KOPT-K1 (cell line): Measurements from ENCODE around the gene GSKIP.

Experiments used
- H3K27ac ChIP-seq: fragments of 200-600 bp; sonication (generic); 2 replicates; pipeline ENCODE4 v1.5.1; 2016; ENCODE audit warnings: antibody characterized with exemption, mild to moderate bottlenecking, low read depth, low read length; ENCODE audit not compliant: poor library complexity, severe bottlenecking
- H3K36me3 ChIP-seq: fragments of 200-600 bp; sonication (generic); 2 replicates; pipeline ENCODE4 v1.5.1; 2017; ENCODE audit warnings: antibody characterized with exemption, mild to moderate bottlenecking, low read length, moderate library complexity; ENCODE audit not compliant: insufficient read depth
- H3K9me3 ChIP-seq: fragments of 200-600 bp; sonication (generic); 2 replicates; pipeline ENCODE4 v1.5.1; 2017; ENCODE audit warnings: antibody characterized with exemption, low read length, mild to moderate bottlenecking; ENCODE audit not compliant: insufficient read depth, poor library complexity, severe bottlenecking

The GSKIP gene

DNA sequence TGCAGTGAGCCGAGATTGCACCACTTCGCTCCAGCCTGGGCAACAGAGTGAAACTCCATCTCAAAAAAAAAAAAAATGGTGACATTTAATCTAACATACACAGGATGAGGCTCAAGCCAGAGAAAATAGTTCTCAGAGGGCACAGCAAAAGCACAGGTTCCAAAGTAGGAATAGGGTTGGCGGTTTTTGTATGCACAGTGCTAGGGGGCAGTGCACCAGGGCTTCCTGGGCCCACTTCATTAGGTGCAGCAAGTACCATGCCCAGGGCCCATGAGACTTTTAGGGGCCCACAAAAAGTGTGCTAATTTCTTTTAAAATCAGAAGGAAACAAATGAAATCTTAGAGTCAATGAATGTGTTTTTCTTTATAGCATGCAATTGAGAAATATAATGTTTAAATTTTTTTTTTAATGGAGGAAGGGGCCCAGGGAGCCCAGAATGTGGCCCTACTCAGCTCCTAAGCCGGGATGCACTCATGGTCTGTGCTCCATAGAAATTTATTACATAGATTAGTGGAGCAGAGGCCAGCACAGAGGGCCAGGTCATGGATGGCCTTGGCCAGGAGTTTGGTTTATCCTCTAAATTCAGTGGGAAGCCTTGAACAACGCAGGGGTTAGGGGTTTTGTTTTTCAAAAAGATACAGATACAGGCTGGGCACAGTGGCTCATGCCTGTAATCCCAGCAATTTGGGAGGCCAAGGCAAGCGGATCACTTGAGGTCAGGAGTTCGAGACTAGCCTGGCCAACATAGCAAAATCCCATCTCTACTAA is 30.9 kb downstream of the GSKIP start:
- Histone ChIP-seq H3K36me3 (no peaks in the 10 kb centered on the region), H3K27ac (no peak overlapping the region), H3K9me3 (no peaks in the 10 kb centered on the region)

DNA sequence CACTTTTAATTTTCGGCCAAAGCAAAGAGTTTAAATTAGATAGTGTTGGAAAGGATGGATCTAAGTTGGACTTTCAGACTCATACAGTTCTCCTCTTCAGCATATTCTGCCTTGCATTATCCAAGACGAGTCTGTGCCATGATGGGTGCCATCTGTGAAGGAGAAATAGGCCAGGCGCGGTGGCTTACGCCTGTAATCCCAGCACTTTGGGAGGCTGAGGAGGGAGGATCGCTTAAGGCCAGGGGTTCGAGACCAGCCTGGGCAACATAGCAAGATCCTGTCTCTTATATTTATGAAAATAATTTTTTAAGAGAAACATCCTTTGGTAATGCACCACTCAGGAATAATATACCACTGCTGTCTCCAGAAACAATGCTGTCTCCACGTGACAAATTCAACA is 35.1 kb downstream of the GSKIP start:
- H3K27ac ChIP-seq, result no peak overlapping the region
- H3K9me3 ChIP-seq, result no peaks in the 10 kb centered on the region
- H3K36me3 ChIP-seq, result no peaks in the 10 kb centered on the region

DNA sequence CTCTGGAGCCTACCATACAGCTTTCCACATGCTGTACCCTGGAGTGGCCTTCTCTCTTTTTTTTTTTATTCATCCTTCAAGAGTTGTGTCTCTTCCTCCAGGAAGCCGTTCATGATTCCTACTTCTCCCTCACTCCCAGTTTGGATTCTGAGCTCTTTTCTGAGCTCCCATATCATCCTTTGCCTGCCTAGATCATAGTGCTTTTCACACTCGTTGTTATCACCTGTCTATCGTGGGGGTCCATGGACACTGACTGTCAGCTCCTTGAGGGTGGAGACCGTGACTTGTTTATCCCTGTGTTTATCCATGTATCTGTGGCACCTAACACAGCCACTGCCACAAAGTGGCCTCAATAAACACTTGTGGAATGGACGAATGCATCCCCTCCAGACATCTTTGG is 35.6 kb downstream of the GSKIP start:
- no peak overlapping the region for H3K27ac ChIP-seq
- no peaks in the 10 kb centered on the region for H3K36me3 ChIP-seq
- H3K9me3 ChIP-seq, result no peaks in the 10 kb centered on the region

DNA sequence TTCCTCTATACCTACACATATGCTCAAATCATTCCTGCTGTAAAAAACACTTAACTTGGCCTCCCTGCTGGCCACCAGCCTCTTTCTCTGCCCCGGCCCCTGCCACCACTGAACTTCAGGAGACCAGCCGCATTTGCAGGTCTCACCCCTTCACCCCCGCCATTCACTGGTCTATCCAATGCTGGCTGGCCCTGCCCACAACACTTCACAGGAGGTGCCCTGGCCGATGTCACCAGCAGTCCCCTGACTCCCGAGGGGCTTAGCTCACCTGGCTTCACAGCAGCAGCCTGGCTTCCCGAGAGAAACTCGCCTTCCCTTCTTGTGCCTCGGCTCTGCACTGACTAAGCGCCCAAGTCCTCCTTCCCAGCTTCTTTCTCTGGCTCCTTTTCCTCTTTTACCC is 36.1 kb downstream of the GSKIP start:
- no peaks in the 10 kb centered on the region for H3K9me3 ChIP-seq
- no peak overlapping the region for H3K27ac ChIP-seq
- H3K36me3 ChIP-seq, result no peaks in the 10 kb centered on the region

DNA sequence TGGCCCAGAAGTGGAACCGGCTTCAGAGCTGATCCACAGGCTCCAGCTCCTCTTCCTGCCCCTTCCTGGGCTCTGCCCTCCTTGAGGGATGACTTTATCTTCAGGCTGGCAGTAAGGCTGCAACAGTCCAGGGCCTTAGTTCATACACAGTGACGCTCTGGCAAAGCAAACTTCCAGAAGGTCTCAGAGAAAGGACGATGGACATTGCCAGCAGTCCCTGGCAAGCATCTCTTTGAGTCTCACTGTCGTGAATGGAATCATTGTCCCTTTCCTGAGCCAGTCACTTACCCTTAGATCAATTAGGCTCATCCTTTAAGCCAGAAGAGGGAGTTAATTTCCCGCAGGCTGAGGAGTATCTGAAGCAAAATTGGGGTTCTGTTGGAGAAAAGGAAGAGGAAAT is 37.2 kb downstream of the GSKIP start:
- Histone ChIP-seq H3K27ac (no peak overlapping the region), H3K36me3 (no peaks in the 10 kb centered on the region)

DNA sequence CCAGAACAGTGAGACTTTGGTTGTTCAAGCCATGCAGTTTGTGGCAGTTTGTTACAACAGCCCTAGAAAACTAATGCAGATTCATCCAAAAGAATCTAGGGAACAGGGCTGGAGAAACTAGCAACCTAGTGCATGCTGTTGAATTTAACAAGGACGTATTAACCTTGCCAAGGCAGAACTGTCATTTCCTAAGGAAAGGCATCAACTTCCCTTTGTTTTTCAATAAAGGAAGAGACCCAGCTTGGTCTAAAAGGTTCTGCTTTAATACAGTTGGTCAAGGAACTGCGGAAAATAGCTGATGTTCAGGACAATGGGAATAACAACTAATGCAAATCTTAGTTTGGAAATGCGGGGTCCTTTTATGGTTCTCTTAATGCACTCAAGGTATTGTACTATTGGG is 40.1 kb downstream of the GSKIP start:
- H3K36me3 ChIP-seq, result no peaks in the 10 kb centered on the region
- H3K27ac ChIP-seq, result no peak overlapping the region
- no peaks in the 10 kb centered on the region for H3K9me3 ChIP-seq

More for the DNA sequence above, 37.2 kb downstream of the GSKIP start:
- no peaks in the 10 kb centered on the region for H3K9me3 ChIP-seq

DNA sequence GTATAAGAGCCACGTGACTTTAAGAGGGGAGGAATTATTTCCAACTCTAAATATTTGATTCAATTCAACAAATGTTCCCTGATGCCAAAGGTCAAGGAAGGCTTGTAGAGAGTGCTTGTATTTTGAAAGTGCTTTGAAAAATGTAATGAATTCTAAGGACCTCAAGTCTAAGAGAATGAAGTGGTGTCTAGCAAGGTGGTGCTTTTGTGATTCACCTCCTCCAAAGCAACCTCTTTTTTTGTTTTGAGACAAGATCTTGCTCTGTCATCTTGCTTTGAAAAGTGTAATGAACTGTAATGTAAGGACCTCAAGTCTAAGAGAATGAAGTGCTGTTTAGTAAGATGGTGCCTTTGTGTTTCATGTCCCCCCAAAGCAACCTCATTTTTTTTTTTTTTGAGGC is 42.4 kb downstream of the GSKIP start:
- Histone ChIP-seq H3K36me3 (no peaks in the 10 kb centered on the region), H3K27ac (no peak overlapping the region), H3K9me3 (no peaks in the 10 kb centered on the region)

DNA sequence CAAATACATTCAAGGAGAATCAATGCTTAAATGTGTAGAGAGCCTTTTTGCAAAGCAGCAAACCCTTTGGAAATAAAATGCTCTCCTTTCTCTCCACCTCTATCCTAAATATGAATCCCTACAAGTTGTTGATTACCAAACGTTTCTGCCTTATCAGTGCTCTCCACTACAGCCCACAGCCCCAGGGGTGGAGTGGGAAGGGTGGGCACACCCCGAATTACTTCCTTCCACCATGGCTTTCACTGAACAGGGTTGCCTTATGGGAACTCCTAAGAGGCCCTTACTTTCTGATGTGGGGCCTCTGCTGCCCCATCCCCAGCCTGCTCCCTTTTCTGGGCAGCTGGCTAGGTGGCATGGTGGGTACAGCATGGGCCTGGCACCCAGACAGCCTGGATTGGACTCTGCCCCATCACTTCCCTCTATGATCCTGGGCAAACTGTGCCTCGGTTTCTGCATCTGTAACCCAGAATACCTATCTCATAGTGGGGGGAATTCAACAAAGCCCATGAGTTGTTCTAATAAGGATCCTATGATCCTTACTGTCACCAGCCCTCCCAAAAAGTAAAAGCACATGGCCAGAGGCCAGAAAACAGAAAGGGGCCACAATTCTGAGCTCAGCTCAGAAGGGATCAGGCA is 44.7 kb downstream of the GSKIP start:
- Histone ChIP-seq H3K27ac (no peak overlapping the region), H3K36me3 (no peaks in the 10 kb centered on the region), H3K9me3 (no peaks in the 10 kb centered on the region)

DNA sequence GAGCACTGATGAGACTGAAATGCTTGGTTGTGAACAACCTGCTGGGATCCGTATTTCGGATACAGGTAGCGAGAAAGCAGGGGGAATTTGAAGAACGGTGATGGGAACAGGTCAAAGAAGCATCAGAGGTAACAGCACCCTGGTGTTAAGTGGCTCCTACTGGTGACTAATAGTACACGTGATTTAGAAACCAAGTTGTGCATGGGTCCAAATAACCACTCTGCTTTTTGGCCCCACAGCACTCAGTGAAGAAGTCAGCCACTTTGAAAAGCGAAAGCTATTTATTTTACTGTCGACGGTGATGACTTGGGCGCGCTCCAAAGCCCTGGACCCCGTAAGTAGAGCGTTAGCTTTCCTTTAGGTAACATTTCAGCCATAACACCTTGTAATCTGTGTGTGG is 45.3 kb downstream of the GSKIP start:
- Histone ChIP-seq H3K9me3 (no peaks in the 10 kb centered on the region), H3K27ac (no peak overlapping the region), H3K36me3 (no peaks in the 10 kb centered on the region)

DNA sequence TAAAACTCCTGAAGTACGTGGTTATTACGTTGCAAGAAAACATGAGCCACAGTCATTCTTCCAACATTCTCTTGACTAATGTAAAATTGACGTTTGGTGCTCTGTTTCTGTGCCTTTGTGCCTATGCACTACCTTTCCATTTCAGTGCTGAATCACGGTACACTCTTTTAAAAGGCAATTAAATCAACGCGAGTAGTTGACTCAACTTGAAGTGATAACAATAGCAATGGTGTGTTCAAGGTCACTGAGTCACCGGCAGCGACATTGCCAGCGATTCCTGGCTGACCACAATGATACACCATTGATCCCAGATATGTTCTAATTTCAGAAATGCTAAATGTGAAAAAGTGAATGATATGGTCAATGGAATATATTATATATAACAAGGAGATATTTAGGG is 46.4 kb downstream of the GSKIP start:
- H3K9me3 ChIP-seq, result no peaks in the 10 kb centered on the region
- no peaks in the 10 kb centered on the region for H3K36me3 ChIP-seq
- no peak overlapping the region for H3K27ac ChIP-seq

DNA sequence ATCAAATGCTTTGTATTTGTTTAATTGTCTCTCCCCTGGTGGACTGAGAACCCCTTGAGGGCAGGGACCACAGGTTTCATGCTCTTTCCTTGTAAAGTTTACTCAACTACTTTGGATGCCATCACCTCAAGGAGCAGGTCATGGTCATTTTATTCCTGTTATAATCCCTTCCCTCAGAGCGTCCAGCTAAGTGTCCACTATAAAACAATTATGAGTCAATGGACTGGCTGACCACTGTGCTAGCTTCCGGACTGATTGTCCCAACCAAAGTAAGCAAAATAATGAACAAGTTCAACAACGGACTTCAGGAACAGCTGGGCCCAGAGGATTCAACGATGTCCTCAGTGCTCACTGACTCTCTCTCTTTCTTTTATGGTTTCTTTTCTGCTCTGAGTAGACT is 46.8 kb downstream of the GSKIP start:
- H3K36me3 ChIP-seq, result no peaks in the 10 kb centered on the region
- no peaks in the 10 kb centered on the region for H3K9me3 ChIP-seq
- no peak overlapping the region for H3K27ac ChIP-seq

DNA sequence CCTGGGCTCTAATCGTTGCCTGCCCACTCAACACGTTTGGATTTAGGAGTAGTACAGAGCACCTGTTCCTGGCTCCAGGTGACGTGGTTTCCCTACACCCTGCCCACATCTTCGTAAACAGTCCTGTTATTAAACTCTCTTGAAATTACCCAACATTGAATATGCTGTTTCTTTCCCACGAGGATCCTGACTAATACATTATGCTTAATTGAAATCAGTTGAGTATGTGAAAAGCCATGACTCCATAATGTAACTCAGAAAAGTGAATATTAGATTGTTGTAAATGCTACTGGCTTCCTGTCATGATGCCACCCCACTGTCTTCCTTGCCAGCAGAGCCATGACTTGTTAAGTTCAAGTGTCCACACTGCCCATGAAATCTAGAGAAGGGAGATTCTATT is 50.2 kb downstream of the GSKIP start:
- no peak overlapping the region for H3K27ac ChIP-seq
- no peaks in the 10 kb centered on the region for H3K9me3 ChIP-seq
- H3K36me3 ChIP-seq, result no peaks in the 10 kb centered on the region

DNA sequence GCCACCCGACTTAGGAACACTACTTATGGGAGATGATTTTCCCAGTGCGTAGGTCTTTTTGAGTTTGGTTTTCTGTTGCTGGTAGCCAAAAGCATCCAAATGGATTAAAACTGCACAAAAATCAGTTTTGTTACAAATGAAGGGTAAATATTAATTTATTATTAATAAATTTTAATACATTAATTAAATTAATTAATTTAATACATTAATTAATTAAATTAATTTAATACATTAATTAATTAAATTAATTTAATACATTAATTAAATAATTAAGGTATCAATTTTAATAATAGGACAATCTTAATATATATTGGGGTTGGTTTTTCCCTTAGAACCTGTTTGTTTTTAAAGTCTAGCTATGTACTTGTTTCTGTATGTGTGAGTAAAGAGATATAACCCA is 52.2 kb downstream of the GSKIP start:
- Histone ChIP-seq H3K36me3 (no peaks in the 10 kb centered on the region), H3K27ac (no peak overlapping the region), H3K9me3 (no peaks in the 10 kb centered on the region)

DNA sequence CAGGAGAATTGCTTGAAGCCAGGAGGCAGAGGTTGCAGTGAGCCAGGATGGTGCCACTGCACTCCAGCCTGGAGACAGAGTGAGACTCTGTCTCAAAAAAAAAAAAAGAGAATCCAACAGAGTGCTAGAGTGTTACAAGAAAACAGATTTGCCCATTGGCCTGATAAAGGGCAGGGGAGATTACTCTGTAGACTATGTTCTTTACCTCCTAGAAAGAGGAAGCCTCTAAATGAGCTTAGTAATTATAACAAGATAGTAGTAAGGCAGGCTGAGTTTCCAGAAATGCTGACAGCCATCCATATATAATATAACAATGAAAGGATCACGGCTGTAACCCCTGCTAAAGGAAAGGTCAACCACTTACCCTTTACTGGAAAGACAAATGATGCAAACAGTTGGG is 53.0 kb downstream of the GSKIP start:
- H3K9me3 ChIP-seq, result no peaks in the 10 kb centered on the region
- H3K36me3 ChIP-seq, result no peaks in the 10 kb centered on the region
- no peak overlapping the region for H3K27ac ChIP-seq

DNA sequence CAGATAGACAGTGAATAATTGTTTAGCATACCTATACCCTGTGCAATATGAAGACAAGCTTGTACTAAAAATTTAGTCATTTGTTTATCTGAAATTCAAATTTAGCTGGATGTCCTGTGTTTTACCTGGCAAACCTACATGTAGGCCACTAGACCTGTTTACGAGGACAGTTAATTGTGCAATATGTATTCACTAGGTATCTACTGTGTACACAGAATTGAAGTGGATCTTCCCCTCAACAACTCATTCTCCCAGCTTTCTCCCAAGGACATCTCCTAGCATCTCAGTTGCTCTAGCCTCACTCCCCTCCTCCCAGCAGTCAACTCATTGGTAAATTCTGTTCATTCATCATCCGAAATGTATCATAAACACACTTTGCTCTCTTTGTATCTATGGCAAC is 53.9 kb downstream of the GSKIP start:
- Histone ChIP-seq H3K9me3 (no peaks in the 10 kb centered on the region), H3K27ac (no peak overlapping the region), H3K36me3 (no peaks in the 10 kb centered on the region)

DNA sequence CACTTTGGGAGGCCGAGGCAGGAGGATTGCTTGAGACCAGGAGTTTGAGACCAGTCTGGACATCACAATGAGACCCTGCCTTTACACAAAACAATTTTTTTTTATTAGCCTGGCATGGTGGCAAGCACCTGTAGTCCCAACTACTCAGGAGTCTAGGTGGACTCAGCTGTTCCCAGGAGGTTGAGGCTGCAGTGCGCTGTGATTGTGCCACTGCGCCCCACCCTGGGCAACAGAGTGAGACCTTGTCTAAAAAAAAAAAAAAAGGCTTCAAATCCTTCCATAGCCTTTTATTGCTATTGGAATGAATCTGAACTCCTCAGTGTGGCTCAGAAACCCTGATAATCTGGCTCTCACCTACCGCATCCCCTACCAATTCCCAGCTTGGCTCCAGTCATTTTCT is 54.7 kb downstream of the GSKIP start:
- no peak overlapping the region for H3K27ac ChIP-seq
- H3K36me3 ChIP-seq, result no peaks in the 10 kb centered on the region
- H3K9me3 ChIP-seq, result no peaks in the 10 kb centered on the region
